Central memory CD4-positive, alpha-beta T cell (primary cell): ENCODE results near the gene CCDC3.
"Not testable (repeated sequence)": the region's sequence is repeated elsewhere in the genome, so short reads cannot be mapped to it uniquely, and the experiment has no call there.

Source experiments
- DNase-seq: peaks from one replicate; pipeline ENCODE4 v3.0.0; 2022
- total RNA-seq, 3 experiments: gene quantifications; one replicate each; lab custom pipeline; 2026; lab: John Stamatoyannopoulos, UW

The CCDC3 gene
- total RNA-seq: 0 to 0.77 (median 0) reads per million in 3 experiments

DNA sequence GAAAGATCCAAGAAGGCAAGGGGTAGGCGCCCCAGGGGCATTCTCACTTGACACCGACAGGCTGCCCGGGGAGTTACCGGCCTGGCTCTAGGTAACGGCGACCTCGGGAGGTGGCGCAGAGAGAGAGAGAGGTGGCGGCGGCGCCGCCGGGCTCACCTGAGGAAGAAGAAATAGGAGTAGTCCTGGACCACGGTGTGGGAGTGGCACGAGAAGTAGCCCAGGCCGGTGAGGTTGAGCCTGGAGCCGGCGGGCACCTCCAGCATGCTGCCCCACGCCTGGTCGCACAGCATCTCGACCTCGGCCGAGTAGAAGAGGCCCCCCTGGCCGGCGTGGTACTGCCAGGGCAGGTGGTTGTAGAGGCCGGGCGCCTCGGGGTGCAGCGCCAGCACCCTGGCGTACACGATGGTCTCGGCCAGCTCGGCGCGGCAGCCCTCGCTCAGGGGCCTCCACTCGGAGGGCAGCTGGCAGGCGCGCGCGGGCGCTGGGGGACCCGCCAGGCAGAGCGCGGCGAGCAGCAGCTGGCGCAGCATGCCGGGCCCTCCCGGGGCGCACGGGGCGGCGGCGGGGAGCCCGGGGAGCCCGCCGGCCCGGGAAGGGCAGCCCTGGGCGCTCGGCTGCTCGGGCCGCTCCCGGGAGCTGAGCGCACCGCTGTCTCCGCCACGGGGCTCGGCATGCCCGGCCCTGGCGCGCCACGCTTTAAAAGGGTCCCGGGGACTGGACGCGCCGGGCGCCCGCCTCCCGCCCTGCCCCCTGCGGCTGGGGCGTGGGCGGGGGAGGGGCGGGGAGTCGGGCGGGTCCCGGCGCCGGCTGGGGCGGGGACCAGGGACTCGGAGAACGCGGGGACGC is at the start of gene CCDC3:
TSS of gene CCDC3 (minus strand) at position 673 of the 846 bp plus-strand sequence. CDS start at position 530, 143 bp downstream.
- no peak for DNase-seq

DNA sequence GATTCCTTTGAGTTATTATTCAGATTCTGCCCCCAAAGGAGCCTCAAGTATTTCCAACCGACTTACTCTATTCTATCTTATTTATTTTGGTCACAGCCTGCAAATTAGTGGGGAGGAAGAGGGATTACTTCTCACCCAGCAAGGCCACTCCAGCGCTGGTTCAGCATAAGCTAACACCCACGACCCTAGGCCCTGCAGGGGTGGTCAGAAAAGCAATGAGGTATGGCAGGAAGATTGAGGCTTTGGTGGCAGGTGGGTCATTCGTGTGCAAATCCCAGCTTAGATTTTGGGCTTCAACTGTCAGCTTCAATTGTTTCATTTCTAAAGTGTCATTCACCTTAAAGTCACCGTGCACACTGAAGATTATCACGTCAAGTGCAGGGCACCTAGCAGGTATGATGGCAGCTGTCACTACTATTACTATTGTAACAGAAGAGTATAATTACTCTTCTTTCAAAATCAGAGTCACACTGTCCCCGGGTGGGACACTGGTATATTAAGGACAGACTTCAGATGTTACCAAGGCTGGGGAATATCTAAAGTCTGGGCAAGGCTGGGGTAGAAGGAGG is 49.7 kb upstream of the CCDC3 start:
- DNase-seq: no peak

DNA sequence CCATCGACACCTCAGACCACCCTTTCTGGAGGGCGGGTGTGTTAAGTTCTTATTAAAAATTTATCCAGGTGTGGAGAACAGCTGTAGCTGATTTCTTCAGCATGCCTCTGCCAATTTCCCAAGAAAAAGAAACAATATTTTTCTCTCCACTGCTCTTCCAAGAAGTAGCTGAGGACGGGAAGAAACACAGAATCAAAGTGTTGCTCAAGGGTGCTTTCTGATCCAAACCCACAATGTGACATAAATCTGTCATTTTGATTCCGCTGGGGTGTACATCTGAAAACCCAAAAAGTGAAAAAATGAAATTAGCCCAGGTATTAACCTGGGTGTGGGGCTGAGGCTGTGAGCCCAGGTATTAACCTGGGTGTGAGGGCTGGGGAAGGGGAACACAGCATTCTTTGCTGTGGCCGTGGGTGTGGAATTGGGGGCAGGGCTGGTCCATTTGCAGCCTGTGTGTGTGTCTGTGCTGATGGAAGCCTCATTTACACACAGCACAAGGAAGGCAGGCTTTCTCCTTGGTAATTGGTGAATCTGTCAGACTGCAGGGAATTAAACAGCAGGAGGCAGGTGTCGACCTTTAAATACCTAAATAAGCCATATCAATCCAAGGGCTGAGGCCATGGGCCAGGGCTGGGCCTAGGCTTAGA is 48.4 kb upstream of the CCDC3 start:
- DNase-seq: no peak

DNA sequence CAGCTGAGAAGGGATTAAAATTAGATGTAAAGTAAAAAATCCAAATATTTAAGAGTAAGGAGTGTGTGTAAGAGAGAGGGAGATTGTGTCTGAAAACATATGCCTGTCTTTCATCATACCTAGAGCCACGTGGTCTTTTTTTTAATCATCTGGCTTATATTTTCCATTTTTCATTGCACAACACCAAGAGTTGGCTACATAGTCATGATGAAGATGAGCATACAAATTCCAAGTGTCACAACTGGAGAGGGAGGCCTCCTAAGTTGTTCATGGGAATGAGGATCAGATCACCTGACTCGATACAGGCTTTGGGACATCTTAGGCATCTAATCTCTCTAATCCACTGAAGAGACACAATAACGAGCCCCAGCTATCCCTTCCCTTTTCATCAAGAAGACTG is 47.2 kb upstream of the CCDC3 start:
- no peak for DNase-seq

DNA sequence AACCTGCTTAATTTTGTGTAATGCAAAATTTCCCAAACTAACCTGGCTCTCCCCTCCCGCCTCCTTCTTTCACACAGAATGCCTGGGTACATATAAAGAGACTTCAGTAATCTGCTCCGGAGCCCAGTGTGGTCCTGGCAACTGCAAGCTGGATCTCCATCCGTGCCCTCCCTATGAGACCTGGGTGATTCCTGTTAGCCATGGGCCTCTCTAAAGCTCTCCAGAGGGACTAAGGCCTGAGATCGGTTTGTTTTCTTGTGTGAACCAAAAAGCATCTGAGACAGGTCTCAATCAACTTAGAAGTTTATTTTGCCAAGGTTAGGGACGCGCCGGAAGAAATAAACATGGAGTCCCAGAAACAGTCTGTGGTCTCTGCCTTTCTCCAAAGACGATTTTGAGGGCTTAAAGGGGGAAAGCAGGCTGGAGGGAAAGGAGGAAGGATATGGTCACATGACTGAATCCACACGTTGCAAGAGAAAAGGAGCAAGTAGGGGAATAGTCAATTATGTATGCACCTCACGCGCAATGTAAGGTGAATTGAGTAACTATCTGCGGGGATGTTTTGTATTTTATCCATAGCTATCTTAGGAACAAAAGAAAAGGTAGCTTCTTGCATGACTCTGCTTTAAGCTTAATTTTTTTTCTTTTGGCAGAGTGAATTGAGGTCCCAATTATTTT is 46.2 kb upstream of the CCDC3 start:
- no peak for DNase-seq

DNA sequence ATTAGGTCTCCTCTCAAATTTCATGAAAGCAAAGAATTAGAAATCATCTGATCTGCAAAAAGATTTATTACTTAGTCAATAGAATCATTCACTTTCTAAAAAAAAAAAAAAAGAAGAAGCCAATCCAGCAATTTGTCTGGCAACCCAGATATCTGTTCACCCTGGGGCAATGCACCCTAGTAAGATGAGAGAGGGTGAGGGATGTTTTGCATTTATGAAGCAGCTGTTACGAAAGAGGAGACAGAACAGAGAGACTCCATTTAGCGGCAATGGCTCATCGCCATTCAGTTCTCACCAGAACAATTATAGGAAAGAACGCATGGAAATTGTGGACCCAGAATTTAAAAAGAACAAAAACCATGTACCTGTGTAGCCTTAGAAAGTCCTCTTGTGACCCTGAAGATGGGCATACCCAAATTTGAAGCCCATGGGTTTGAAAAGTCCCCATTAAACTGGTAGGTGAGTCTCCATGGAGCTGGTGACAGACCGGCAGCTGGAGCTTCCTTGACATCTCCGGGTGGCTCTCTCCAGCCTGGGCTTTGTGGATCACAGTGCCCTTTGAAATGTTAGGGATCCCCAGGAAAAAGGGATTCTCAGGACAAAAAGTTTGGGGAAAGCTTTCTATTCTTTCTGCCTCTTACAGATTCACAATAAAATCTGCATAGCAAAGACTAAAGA is 45.5 kb upstream of the CCDC3 start:
- no peak for DNase-seq

DNA sequence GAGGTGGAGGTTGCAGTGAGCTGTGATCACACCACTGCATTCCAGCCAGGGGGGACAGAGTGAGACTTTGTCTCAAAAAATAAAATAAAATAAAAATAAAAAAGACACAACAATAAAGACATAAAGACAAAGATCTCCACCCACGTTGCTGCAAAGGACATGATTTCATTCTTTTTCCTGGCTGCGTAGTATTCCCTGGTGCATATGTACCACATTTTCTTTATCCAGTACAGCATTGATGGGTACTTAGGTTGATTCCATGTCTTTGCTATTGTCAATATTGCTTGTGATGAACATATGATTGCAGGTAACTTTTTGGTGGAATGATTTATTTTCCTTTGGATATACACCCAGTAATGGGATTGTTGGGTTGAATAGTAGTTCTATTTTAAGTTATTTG is 42.0 kb upstream of the CCDC3 start:
- DNase-seq: no peak

DNA sequence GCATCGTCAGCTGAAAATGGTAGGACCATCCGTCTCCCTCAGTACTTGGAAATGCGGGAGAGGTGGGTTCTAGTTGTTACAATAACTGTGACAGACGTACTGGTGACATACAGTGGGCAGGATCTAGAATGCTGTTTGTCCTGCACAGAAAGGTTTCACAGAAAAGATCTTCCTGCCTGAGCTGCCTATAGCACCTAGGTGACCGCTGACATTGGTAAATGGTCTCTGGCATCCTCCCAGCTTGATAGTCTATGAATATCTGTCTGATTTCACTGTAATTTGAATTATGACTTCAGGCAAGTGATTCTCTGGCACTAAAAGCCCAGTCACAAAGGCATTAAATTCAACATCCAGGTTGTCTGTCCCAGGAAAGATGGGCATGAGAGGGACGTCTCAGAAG is 38.2 kb upstream of the CCDC3 start:
- DNase-seq: no peak

DNA sequence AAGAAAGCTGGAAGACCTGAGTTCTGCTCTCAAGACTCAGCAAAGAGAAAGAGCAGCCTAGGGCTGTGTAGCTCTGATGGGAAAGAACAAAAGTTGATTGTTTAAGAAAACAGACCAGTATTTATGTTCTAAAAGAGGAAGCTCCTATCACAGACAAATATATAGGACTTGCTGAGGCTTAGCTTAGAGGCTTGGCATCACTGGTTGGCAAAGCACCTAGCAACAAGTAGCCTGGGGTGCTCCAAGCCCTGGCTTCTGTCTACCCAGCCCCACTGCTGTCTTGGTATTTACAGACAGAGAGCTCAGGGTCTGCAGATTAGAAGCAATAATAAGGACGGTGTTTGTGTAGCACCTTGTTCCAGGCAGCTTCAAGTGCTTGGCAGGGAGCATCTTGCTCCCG is 36.9 kb upstream of the CCDC3 start:
- no peak for DNase-seq

DNA sequence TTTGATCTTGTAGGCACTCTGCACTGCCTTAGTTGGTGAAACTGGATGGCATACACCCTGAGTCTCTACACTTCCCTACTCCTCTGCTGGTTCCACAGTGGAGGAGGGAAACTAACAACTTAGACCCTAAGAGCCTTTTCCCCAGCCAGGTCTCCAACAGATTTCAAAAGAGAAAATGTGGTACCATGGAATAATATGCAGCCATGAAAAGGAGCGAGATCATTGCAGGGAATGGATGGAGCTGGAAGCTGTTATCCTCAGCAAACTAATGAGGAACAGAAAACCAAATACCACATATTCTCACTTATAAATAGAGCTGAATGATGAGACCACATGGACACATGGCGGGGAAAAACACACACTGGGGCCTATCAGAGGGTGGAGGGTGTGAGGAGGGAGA is 36.3 kb upstream of the CCDC3 start:
- DNase-seq: no peak

DNA sequence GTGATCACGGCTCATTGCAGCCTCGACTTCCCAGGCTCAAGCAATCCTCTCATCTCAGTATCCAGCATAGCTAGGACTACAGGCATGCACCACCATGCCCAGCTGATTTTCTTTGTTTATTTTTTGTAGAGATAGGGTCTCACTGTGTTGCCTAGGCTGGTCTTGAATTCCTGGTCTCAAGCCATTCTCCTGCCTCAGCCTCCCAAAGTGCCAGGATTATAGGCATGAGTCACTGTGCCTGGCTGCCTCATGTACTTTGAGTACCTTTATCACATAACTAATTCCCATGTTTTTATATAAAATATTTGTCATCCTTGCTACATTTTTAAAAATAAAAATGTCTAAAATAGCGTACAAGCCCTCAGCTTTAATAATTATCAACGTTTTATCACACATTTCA is 35.3 kb upstream of the CCDC3 start:
- DNase-seq: no peak

DNA sequence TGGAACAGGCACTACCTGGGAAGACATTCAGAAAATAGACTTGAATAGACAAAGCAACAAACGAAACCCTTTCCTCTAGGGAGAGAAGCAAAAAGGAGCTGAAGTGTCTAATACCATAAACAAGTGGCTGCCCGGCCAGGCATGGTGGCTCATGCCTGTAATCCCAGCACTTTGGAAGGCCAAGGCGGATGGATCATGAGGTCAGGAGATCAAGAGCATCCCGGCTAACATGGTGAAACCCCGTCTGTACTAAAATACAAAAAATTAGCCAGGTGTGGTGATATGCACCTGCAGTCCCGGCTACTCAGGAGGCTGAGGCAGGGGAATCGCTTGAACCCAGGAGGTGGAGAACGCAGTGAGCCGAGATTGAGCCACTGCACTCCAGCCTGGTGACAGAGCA is 34.2 kb upstream of the CCDC3 start:
- DNase-seq: not testable (repeated sequence)

DNA sequence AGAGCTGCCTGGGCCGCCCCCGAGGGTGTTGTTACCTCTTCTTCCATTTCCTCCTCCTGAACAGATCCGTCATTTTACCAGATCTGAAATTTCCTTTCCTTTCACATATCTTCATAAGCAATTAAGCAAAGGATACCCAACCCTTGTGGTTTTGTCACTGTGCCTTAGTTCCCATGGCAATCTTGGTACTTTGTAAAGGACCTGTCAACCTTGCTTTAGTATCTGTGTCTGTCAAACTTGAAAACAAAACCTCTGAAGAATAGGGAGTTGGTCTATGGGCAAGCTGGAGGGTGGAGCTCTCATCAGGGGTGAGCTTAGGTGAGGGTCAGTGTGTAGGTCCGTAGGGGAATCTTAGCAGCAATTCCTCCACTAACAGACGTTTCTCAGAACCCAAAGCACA is 25.4 kb upstream of the CCDC3 start:
- DNase-seq: no peak

DNA sequence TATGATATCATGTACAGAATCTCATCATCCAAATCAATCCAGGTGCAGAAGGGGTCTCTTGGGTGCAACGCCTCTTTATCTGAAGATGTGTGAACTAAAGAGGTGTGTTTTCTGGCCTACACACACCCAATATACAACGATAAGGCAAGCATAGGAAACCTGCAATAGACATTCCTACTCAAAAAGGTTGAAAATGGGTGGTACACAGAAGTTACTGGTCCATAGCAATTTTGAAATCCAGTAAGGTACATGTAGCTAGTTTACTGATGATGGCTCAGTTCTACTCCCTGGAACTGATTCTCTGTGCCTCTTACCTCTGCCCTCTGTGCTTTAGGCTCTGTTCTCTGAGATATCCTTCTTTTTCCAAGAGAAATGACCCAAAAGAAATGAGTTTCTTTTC is 22.2 kb upstream of the CCDC3 start:
- DNase-seq: no peak

DNA sequence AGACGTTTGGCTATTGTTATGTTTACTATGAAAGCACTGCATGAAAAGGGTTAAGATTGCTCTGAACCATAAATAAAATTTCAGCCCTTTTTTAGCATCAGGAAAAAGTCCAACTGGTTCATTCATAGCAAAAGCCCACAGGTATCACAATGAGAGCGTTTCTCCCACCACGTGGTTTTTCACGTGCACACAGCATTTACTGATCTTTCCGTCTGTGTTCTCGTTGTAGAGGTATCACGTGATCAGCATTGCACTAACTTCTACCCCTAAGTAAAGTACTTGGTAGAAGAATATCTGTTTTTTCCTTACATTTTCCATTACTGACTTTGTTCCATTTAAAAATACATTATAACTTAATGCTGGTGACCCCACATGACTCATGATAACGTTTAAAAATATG is 17.8 kb upstream of the CCDC3 start:
- no peak for DNase-seq

DNA sequence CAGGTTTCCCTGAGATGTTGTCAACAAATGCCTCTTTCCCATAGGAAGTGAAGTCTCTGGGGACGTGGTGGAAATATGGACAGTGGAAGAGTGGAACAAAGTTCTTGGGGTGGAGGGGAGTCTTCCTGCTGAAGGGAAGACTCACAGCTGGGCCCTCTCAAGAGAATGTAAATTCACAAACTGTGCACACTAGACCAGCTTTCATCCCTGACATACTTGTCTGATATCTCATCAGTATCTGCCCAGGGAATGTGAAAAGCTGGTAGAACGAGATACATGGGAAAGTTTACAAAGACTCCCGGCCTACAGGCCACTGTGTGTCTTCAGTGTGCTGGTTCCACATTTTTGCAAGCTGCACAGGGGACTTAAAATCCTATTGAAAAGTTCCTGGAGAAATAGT is 16.7 kb upstream of the CCDC3 start:
- DNase-seq: no peak

DNA sequence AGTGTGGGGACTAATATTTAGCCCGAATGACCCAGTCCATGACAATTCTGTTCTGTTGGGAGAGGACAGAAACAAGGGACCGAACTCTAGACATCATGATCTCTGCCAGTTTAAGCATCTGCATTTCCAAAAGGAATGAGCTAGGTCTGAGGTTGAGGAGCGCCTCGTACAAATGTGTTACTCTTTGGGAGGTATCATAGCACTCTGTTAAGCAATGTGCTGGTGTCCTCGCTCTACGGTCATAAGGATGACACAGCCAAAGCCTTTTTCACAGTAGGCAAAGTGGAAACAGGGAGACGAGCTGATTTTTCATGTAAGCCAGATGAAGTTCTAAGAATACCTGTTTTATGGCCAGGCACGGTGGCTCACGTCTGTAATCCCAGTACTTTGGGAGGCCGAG is 15.4 kb upstream of the CCDC3 start:
- DNase-seq: no peak

DNA sequence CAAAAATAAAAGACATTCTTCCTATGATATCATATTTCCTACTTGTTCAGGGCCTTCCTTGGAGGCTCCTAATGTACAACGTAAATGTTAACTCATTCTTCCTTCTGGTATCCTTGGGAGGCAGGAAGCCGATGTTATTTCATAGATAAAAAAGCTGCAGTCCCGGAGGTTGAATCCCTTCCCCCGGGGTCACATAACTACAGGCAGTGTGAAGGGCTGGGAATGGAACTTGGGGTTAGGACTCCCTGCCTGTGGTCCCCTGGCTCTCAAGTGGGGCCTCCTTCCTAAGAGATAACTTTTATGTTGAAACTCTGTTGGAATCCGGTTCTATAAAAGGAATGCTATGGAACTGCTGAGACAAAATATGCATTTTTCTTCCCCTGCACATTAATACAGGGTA is 14.9 kb upstream of the CCDC3 start:
- DNase-seq: no peak

DNA sequence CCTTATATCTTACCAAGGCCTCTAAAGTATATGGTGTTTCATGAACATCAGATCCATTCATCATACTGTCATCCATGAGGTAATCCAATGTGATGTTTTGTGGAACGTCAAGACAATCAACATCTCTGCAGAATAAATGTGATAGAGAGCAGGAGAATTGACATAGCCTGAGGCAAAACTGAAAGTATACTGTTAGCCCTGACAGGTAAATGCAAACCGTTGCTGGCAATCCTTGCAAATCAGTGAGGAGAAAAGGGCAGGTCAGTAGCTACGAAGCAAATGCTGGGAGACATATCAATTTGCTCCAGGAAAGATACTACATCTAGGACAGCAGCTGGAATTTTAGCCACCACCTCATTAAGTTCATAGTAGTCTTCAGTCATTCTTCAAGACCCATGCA is 4.5 kb upstream of the CCDC3 start:
- DNase-seq: no peak

DNA sequence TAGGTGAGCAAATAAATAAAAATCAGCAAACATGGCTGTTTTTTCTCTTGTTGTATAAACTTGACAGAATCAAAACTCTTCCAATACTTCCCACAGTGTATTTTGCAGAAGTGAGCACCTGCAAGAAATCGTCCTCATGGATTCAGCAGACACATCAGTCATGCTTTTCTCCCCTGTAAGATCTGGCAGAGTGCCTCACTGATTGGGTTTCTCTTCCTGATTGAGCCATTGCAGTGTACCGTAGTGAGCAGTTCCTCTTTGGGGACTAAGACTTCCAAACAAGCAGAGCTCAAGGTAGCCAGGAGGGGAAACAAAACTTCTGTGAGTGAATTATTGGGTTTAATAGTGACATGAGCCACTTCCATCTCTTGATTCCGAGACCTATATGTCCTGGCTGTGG is 2.2 kb upstream of the CCDC3 start:
- no peak for DNase-seq

DNA sequence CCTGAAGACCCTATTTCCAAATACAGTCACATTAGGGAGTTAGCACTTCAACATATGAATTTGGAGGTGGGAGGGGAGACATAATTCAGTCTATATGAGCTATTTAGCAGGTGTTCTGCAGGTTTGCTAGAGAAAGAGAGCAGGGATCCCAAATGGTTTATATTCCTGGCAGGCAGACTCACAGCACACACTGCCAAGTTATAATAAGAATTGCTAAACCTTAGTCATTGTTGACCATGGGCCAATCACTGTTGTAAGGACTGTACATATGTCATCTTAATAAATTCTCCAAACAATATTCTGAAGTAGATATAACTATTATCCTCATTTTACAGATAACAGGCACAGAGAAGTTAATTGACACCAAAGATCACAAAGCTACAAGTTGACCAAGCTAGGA is 1.5 kb upstream of the CCDC3 start:
- DNase-seq: no peak

DNA sequence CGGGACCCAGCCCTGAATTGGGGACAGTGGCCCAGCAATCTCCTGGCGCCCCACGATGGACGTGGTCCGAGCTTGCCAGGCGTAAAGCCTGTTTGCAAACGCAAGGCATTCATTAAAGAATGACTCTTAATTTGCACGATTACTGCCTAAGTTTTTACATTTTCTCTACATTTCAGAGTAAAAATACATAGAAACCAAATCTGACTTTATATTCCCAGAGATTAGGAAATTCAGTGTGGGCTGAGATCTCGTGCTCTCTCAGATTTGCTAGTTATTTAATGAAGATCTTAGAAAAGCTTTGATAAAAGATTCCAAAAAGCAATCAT is 337 bp upstream of the CCDC3 start:
- no peak for DNase-seq

DNA sequence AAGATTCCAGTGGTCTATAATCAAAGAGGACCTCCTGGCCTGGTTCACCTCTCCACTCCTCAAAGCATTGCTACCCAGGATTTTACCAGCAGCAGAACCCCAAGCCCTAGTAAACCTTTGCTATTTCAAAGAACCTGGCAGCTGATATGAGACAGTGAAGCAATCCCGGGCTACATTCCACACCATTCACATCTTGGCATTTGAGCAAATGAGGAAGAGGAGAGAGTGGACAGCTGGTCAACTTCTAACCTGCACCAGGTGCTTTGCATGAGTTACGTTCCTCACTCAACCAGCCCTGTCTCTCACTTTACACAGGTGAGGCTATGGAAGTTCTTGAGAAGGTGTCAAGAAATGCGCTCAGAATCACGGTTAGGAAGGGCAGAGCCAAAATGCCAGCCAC is 1.1 kb downstream of the CCDC3 start:
- no peak for DNase-seq
